ENCODE data around the gene EHMT1. TPM values are rescaled to one million over a fixed set of nuclear protein-coding genes. Genes with fewer than 3 reads are reported as not detected.

EHMT1 gene
- total and polyA plus RNA-seq, 2 donors (not counting 1 experiment from before 2014, with no cell fraction given) = 101 to 394 TPM

- H4K20me1 ChIP-seq (ENCODE audit: control insufficient read depth, insufficient read depth, low read length, poor library complexity, severe bottlenecking) = peaks cover 18% of the 10 kb centered on the region
- H3K27me3 Mint-ChIP-seq = no peaks in the 10 kb centered on the region
- peaks cover 0 to 12% (median 0%) of the 10 kb centered on the region in 3 donors for H3K9me3 ChIP-seq (ENCODE audit: control extremely low read depth in 1 of 3, control insufficient read depth in 2 of 3, insufficient read depth in 1 of 3, low read length in 2 of 3)
- H3K36me3 ChIP-seq (replicated peaks in 1 of 2; ENCODE audit: control extremely low read depth in 1 of 2, control insufficient read depth in 1 of 2, extremely low read depth in 1 of 2, insufficient read depth in 2 of 2, low read length in 1 of 2) = peaks cover 0 to 76% of the 10 kb centered on the region in 2 experiments
- no peak overlapping the region for H3K4me2 ChIP-seq (replicated peaks; ENCODE audit: low read depth, low read length, poor library complexity, severe bottlenecking)
- no peaks in the 10 kb centered on the region for H3K27me3 ChIP-seq (replicated peaks in 1 of 4; ENCODE audit: control extremely low read depth in 1 of 4, control insufficient read depth in 3 of 4, insufficient read depth in 4 of 4, low read length in 3 of 4)
- H3K27ac Mint-ChIP-seq = peak overlapping the region; percentile 73
- no peaks in the 10 kb centered on the region for H3K4me1 ChIP-seq (ENCODE audit: control insufficient read depth in 2 of 2, insufficient read depth in 2 of 2, low read length in 2 of 2)
- CTCF ChIA-PET = no interaction called here
- ATAC-seq (ENCODE audit: low read depth) (no peak), DNase-seq (no peak)
- intact Hi-C loops (cut with micrococcal nuclease) = no loop called here
- no peak overlapping the region for H3K9ac ChIP-seq (ENCODE audit: low read length)
- peaks cover 7% of the 10 kb centered on the region for H3K79me2 ChIP-seq (ENCODE audit: control insufficient read depth, insufficient read depth, low read length)
- no peak overlapping the region for H3K4me3 Mint-ChIP-seq
- no peaks in the 10 kb centered on the region for H3K9me3 Mint-ChIP-seq (ENCODE audit: insufficient read depth)
- TF ChIP-seq CTCF (IDR thresholded peaks at IDR 0.05) (no peak), EZH2 (IDR thresholded peaks at IDR 0.05; ENCODE audit: borderline replicate concordance, insufficient read depth, low read depth, low read length, poor library complexity, severe bottlenecking) (no peak)
- H3K4me3 ChIP-seq (ENCODE audit: control extremely low read depth in 1 of 5, extremely low read depth in 1 of 5, insufficient read depth in 1 of 5, low read depth in 2 of 5, low read length in 4 of 5) = no peak overlapping the region
- no peak overlapping the region for H3K27ac ChIP-seq (ENCODE audit: low read length in 2 of 2)
- H2AFZ ChIP-seq (ENCODE audit: insufficient read depth, low read depth, low read length, poor library complexity, severe bottlenecking) = no peak overlapping the region
- no peaks in the 10 kb centered on the region for H3K4me1 Mint-ChIP-seq
- POLR2A ChIA-PET = interaction anchor here (0.6 kb wide), 1 partner anchor 8 kb away, joined by 5 read pairs; no protein-coding TSS in a partner anchor
- WGBS (ENCODE audit: insufficient coverage) = 77% methylated on average over 15 of the region's 22 CpGs
Observed at GRCh38 chr9:137816531-137817235, 197.9 kb downstream of the EHMT1 start.
